Activated gamma-delta T cell (primary cell): Measurements from ENCODE around the gene UBL7.

ENCODE experiments used
- DNase-seq: peaks from one replicate; lab custom pipeline; 2025; lab: John Stamatoyannopoulos, UW

Gene UBL7

GRCh38 chr15:74408385-74408784 is 52.6 kb downstream of the UBL7 start:
- DNase-seq, result no peak

DNA sequence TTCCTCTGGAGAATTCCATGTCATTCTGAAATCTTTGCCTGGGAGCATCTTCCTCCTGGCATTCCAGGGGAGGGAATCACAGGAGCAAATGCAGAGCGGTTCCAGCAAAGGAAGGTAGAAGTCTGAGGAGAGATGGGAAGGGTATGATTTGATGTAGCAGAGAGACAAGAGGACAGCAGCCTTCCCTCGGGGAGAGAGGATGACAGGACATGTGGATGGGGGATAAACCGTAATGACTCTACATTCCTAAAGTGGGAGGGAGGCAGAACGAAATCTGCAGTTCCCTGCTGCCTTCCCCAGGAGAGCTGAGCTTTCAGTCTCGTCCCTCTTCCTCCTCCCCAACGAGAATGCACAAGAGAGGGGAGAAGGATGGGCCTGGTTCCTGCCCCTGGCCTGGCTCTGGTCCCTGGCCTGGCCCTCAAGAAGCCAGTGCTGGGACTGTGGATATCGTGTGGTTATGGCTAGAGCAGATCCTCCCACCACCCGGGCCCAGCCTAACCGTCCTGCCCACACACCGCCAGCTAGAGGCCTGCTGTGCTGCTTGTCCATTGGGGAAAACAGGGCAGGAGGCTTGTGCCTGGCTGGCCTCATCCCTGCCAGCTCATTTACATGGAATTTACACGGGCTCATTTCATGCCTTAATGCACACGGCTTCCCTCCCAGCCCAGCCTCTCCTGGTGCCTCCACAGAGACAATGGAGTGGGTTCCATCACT is 53.8 kb downstream of the UBL7 start:
- no peak for DNase-seq

DNA sequence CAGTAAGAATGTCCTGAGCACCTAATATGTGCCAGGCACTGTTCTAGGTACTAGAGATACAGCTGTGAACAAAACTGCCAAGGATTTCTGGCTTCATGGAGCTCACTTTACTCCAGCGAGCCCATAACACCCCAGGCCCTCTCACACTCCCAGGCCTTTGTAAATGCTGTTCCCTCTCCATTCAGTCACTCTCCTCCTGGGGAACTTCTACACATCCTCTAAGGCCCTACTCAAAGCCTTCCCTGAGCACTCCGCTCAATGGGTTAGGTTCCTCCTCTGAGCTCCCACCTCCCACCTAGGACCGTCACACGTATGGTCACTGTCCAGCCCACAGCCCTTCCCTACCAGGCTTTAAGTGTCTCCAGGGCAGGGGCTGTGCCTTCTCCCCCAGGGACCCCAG is 54.4 kb downstream of the UBL7 start:
- DNase-seq, result no peak

DNA sequence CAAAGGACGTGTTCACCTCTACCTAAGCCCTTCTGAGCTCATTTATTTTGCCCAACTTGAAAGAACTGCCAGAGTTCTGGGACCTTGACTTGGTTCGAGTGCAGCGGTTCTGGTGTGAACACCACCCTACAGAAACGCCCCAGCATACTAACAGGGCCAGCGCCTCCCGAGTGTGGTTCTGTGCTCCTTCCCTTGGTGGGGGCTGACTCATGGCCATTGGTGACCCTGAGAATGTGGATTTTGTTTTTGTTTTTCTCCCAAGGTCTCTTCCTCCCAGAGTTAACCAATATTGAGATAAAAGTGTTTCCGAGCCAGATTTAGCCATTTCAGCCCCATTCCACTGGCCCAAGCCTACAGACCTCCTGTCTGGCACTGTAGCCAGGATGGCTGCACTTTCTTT is 55.1 kb downstream of the UBL7 start:
- DNase-seq, result no peak

GRCh38 chr15:74403991-74404563 is 56.9 kb downstream of the UBL7 start:
- DNase-seq, result no peak

DNA sequence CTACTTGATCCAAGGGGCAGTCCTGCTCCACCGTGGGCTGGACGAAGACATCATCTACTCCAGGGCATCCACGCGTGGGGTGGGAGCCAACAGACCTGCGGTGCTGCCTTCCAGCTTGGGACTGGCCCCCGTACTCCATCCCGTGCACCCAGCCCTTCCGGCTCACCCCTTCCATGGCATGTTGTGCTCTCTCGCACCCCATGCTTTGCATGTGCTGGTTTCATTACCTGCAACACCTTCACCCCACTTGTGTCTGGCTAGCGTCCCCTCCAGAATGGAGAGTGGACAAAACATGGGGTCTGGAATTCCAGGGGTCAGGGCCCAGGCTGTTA is 57.4 kb downstream of the UBL7 start:
- no peak for DNase-seq

DNA sequence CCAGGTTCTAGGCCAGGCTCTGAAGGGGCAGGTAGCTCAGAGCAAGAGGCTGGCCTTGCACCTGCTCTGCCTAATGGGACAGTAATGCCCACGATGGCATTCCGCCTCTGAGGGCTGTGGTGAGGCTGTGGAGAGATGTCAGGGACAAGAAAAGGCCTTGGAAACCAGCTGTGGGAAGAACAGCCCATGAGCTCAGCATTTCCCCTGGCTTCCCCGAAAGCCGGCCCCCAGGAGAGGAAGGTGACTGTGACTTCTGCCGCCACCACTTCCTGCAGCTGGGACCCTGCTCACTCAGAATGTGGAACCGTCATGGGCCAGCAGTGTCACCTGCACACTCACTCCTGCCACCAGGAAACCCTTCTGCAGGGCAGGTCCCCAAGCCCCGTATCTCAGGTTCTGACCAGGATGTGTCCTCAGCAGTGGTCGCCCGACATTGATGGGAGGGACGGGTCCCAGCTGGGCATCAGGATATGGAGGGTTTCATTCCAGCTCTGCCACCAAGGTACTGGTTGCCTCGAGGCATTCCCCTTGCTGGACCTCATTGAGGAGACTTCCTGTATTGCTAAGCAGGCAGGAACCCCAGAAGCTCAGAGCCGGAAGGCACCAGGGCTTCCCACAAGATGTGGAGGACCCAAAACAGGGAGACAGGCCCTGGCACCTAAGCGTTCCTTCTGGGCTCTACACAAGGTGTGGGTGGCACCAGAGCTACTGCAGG is 57.9 kb downstream of the UBL7 start:
- no peak for DNase-seq

DNA sequence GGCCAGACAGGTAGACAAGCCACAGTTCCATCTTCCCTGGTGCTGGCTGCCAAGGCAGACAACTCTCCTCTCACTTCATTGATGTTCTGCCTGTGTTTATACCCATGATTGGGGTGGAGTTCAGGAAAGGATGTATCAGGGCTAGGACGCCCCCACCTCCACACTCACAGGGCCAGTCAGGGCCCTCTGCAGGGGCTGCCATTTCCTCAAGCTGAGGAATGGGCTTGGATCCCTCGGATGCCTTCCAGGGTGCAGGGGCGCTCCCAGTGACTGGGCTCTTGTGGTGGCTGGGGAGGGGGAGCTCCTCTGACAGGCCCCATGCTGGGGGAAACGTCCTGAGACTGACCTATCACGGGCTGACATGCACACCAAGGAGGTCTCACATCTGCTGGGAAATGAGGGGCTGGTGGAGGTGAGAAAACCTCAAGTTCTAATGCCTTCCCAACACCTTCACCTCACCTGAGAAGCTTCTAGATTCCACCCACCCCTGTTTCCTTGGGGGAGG is 58.6 kb downstream of the UBL7 start:
- no peak for DNase-seq

DNA sequence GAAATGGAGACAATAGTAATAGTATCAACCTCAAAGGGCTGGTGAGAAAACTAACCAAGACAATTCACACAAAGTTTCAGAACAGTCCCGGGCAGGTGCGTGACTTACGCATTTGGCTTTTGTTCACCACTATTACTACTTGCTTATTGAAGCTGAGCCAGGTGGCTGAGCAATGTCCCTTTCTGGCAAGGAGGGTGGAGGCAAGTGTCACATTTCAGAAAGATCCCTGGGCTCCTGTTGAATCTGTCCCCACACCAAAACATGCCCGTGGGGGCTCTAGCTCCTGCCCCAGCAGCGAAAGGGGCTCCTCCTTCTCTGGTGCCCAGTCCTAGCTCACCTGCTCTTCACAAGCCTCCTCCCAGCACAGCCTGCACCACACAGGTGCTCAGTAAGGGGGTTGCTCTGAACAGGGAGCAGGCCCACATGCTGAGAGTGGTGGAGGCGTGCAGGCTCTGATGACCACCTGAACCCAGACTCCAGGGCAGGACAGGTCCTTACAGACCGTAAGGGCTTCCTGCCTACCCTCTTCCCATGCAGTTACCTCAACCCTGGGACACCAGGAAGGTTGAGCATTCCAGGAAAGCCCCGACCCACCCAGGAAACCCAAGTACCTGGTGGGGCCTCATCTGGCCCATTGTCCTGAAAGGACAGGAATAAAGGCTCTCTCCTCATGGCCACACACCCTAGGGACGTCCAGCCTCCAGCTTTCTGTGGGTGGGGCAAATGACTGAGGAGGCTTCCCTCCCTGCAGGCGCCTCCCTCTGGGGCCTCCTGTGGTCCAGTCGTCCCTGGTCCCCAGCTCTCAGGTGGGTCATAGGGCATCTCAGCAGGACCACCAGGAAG is 59.8 kb downstream of the UBL7 start:
- DNase-seq, result no peak

- no peak for DNase-seq
These were observed 60.6 kb downstream of the UBL7 start for GRCh38 chr15:74400313-74400860.

GRCh38 chr15:74399511-74400312 is 61.2 kb downstream of the UBL7 start:
- no peak for DNase-seq

DNA sequence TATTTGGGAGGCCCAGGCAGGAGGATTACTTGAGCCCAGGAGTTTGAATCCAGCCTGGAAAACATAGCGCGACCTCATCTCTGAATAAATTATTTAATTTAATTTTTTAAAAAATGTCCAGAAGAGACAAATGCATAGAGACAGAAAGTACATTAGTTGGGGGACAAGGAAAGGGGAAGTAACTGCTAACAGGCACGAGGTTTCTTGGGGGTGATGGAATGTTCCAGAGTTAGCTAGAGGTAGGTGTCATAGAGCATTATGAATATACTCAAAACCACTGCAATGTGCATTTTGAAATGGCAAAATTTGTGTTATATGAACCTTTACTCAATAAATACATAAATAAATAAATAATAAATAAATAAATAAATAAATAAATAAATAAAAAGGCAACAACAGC is 61.9 kb downstream of the UBL7 start:
- DNase-seq, result no peak

- DNase-seq, result no peak
These were observed 62.8 kb downstream of the UBL7 start for GRCh38 chr15:74398183-74398582.

DNA sequence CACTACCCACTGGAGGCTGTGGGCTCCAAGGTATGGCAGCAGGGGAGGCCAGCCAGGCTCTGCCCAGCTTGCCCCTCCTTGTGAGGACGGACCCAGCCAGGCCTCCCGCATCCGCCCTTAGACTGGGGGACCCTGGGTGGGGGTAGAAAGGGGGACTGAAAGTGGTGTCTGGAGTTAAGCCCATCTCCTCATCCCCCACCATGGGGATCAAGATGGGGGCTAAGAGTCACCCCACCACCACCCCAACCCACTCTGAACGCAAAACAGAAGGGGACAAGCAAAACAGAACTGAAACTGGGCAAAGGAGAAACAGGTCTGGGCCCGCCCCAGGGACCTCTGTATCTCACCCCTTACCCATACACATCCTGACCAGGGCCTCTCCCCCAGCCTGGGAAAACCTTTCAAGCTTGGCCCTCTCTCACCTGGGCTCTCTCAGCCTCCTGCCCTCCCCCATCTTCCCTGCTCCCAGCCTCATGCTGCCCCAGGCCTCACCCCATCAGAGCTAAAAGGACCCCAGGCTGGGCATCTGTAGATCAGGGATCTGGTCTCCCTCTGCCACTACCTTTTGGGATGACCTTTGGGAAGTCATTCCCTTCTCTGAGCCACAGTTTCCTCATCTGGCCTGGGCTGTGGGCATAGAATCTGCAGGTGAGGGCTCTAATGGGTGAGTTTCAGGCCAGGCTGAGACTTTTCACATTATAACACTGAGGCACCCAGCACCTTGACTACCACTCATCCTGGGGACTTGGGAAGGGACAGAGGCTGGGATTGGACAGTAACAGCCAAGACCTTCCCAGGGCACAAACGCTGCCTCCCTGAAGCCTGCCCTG is 63.5 kb downstream of the UBL7 start:
- DNase-seq, result no peak

DNA sequence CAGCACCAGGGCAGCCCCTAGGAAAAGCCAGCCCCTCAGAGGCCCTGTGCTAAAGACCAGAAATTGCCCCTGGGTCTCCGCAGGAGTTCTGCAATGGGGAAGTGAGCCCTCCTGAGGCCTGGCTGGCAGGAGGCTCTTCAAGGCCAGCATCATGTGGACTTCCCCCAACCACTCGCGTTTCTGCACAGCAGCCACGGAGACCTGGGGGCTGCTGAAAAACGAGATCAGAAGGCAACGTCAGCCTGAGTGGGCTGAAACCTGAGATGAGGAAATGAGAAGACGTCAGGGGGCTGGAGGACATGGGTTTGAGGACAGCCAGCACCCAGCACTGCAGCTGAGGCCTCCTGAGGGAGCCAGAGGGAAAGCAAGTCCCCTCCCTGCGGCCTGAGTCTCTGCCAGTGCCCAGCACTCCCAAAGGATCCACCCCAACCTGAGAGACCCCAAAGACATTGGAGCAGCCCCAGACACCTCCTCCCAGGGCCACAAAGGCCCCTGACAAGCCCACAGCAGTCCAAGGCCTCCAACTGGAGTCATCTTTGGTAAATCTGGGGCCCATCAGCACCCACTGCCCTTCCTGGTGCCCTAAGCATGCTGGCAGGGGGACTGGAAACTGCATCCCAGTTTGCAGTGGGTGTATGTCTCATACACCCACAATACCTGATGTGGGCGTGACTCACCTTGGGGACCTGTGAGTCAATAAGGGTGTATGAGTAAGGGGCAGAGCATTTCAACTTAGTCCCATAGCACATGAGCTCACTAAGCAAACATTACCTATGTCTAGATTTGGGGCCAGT is 64.3 kb downstream of the UBL7 start:
- DNase-seq, result no peak

GRCh38 chr15:74396146-74396438 is 64.9 kb downstream of the UBL7 start:
- no peak for DNase-seq
